GM13977 (cell line): ENCODE measurements around the gene KRTAP10-8.
A peak's percentile ranks its signal among the peaks of the same experiment; 100 is the strongest.

Experiments used
- DNase-seq: peaks from one replicate; pipeline ENCODE4 v3.0.0; 2012; ENCODE audit warnings: low spot score
- CTCF ChIP-seq: IDR thresholded peaks from 2 replicates; pipeline ENCODE4 v1.5.1; 2012; ENCODE audit warnings: mild to moderate bottlenecking, control low read depth; ENCODE audit not compliant: insufficient read depth; ENCODE audit errors: extremely low read depth, missing control alignments
- in situ Hi-C: fragments of 300-500 bp; cut with MboI; formaldehyde crosslinking; loops from one replicate; pipeline ENCODE4 v1.12.0; 2022; ENCODE audit warnings: low sequenced_read_pairs, low pct_unique_long_range_greater_than_20kb, mixed read lengths, inconsistent platforms; ENCODE audit not compliant: unreplicated experiment

The KRTAP10-8 gene

GRCh38 chr21:44615911-44616590 is 4.2 kb downstream of the KRTAP10-8 start:
- no peak for DNase-seq
- no peak for TF ChIP-seq CTCF
- in situ Hi-C loops = no loop called here

- in situ Hi-C loops = no loop called here
- no peak for TF ChIP-seq CTCF
- no peak for DNase-seq
These were observed 4.7 kb downstream of the KRTAP10-8 start for GRCh38 chr21:44616591-44616926.

- in situ Hi-C loops = no loop called here
- no peak for DNase-seq
These were observed 5.2 kb downstream of the KRTAP10-8 start for GRCh38 chr21:44617071-44617501.

GRCh38 chr21:44618504-44618903 is 6.6 kb downstream of the KRTAP10-8 start:
- no peak for DNase-seq
- peak; percentile 28 for TF ChIP-seq CTCF
- in situ Hi-C loops = no loop called here

More at GRCh38 chr21:44617071-44617501, 5.2 kb downstream of the KRTAP10-8 start:
- no peak for TF ChIP-seq CTCF

GRCh38 chr21:44618909-44619308 is 7.0 kb downstream of the KRTAP10-8 start:
- in situ Hi-C loops = no loop called here
- TF ChIP-seq CTCF = no peak
- no peak for DNase-seq

GRCh38 chr21:44619886-44620285 is 8.0 kb downstream of the KRTAP10-8 start:
- no peak for TF ChIP-seq CTCF
- in situ Hi-C loops = no loop called here
- DNase-seq = no peak
